Smooth muscle cell (in vitro differentiated cells): Measurements from ENCODE around the gene ZNF189. TPM values are rescaled to one million over a fixed set of nuclear protein-coding genes. Genes with fewer than 3 reads are reported as not detected.

Experiments
- DNase-seq: peaks from one replicate; lab custom pipeline; 2025; ENCODE audit not compliant: unreplicated experiment; lab: John Stamatoyannopoulos, UW
- H2AFZ ChIP-seq: fragments of 200-600 bp; sonication (generic); 2 replicates; pipeline ENCODE4 v1.6.0; 2016; ENCODE audit warnings: antibody characterized with exemption, low read depth, mild to moderate bottlenecking
- H3F3A ChIP-seq: fragments of 200-600 bp; sonication (generic); 2 replicates; pipeline ENCODE4 v1.6.0; 2017; ENCODE audit warnings: antibody characterized with exemption, low read depth
- H3K27ac ChIP-seq: fragments of 200-600 bp; sonication (generic); 2 replicates; pipeline ENCODE4 v1.5.1; 2016; ENCODE audit warnings: low read depth, mild to moderate bottlenecking
- H3K27me3 ChIP-seq: fragments of 200-600 bp; sonication (generic); 2 replicates; pipeline ENCODE4 v1.6.1; 2016; ENCODE audit warnings: low read depth, mild to moderate bottlenecking
- H3K36me3 ChIP-seq: fragments of 200-600 bp; sonication (generic); 2 replicates; pipeline ENCODE4 v1.5.1; 2016; ENCODE audit warnings: low read depth
- H3K4me1 ChIP-seq: fragments of 200-600 bp; sonication (generic); 2 replicates; pipeline ENCODE4 v1.5.1; 2016; ENCODE audit warnings: low read depth
- H3K4me2 ChIP-seq: fragments of 200-600 bp; sonication (generic); 2 replicates; pipeline ENCODE4 v1.6.0; 2016; ENCODE audit warnings: mild to moderate bottlenecking
- H3K4me3 ChIP-seq: fragments of 200-600 bp; sonication (generic); 2 replicates; pipeline ENCODE4 v1.5.1; 2016; ENCODE audit warnings: mild to moderate bottlenecking
- H3K79me2 ChIP-seq: fragments of 200-600 bp; sonication (generic); 2 replicates; pipeline ENCODE4 v1.6.0; 2016; ENCODE audit warnings: low read depth, mild to moderate bottlenecking
- H3K9ac ChIP-seq: fragments of 200-600 bp; sonication (generic); 2 replicates; pipeline ENCODE4 v1.6.0; 2016; ENCODE audit warnings: low read depth
- H3K9me3 ChIP-seq: fragments of 200-600 bp; sonication (generic); replicated peaks from 2 replicates; pipeline ENCODE4 v1.5.1; 2016; ENCODE audit warnings: low read depth
- H4K20me1 ChIP-seq: fragments of 200-600 bp; sonication (generic); 2 replicates; pipeline ENCODE4 v1.6.0; 2016; ENCODE audit warnings: low read depth
- CTCF ChIP-seq: fragments of 200-600 bp; sonication (generic); IDR thresholded peaks from 2 replicates; pipeline ENCODE4 v1.5.1; 2017; ENCODE audit warnings: borderline replicate concordance, mild to moderate bottlenecking, antibody characterized with exemption; ENCODE audit not compliant: insufficient read depth, poor library complexity, severe bottlenecking
- WGBS: methylation state at CpG from one replicate; pipeline ENCODE4 v1.1.7; 2016; ENCODE audit warnings: low lambda C conversion rate; 5-methylcytosine and 5-hydroxymethylcytosine counted together
- polyA plus RNA-seq: library from polyadenylated mRNA; unstranded; fragments of >200 nt; fragmentation: Nextera tagmentation; extraction: Ambion mirVana; gene quantifications from 2 replicates; pipeline ENCODE4 v1.2.1, GENCODE V29; 2016
- total RNA-seq: library from RNA; depleted of rRNA; stranded (reverse); fragments of >200 nt; gene quantifications from 2 replicates; pipeline ENCODE4 v1.2.3, GENCODE V29; 2014

Gene ZNF189
- total and polyA plus RNA-seq, 2 experiments from 2014 or later, result 2.7 to 12.9 TPM

- no peak for TF ChIP-seq CTCF
- WGBS, result 13% methylated on average over 4 of the region's 4 CpGs
- Histone ChIP-seq H3K79me2 (peaks cover 90% of the 10 kb centered on the region), H3K9ac (peak overlapping the region; percentile 96), H3K4me2 (peak overlapping the region; percentile 87), H3K4me3 (peak overlapping the region; percentile 96), H3F3A (no peaks in the 10 kb centered on the region), H4K20me1 (peaks cover 5% of the 10 kb centered on the region), H3K36me3 (peaks cover 26% of the 10 kb centered on the region), H3K4me1 (peaks cover 13% of the 10 kb centered on the region), H3K27me3 (no peaks in the 10 kb centered on the region), H2AFZ (peak overlapping the region; percentile 99), H3K9me3 (no peaks in the 10 kb centered on the region), H3K27ac (peak overlapping the region; percentile 91)
- DNase-seq, result no peak
Observed at GRCh38 chr9:101397746-101398067, 944 bp upstream of the ZNF189 start.

GRCh38 chr9:101398930-101399642 is 435 bp downstream of the ZNF189 start:
- H4K20me1 ChIP-seq, result no peaks in the 10 kb centered on the region
- H3K79me2 ChIP-seq, result peaks cover 83% of the 10 kb centered on the region
- peak overlapping the region; percentile 84 for H3K4me2 ChIP-seq
- peak overlapping the region; percentile 58 for H3K27ac ChIP-seq
- peak overlapping the region; percentile 96 for H3K4me3 ChIP-seq
- no peaks in the 10 kb centered on the region for H3K27me3 ChIP-seq
- H2AFZ ChIP-seq, result peak overlapping the region; percentile 46
- TF ChIP-seq CTCF, result no peak
- H3K9ac ChIP-seq, result peak overlapping the region; percentile 95
- H3K9me3 ChIP-seq, result peaks cover 11% of the 10 kb centered on the region
- 6% methylated on average over 23 of the region's 28 CpGs for WGBS
- H3K36me3 ChIP-seq, result peaks cover 40% of the 10 kb centered on the region
- H3F3A ChIP-seq, result no peaks in the 10 kb centered on the region
- DNase-seq, result no peak
- peaks cover 13% of the 10 kb centered on the region for H3K4me1 ChIP-seq

- peak overlapping the region; percentile 84 for H3K4me2 ChIP-seq
- WGBS, result 52% methylated on average over 2 of the region's 2 CpGs
- DNase-seq, result no peak
- H3K27me3 ChIP-seq, result no peaks in the 10 kb centered on the region
- peaks cover 78% of the 10 kb centered on the region for H3K79me2 ChIP-seq
- peak overlapping the region; percentile 96 for H3K4me3 ChIP-seq
- peaks cover 16% of the 10 kb centered on the region for H3K9me3 ChIP-seq
- no peaks in the 10 kb centered on the region for H4K20me1 ChIP-seq
- H3K36me3 ChIP-seq, result peaks cover 45% of the 10 kb centered on the region
- TF ChIP-seq CTCF, result no peak
- no peak overlapping the region for H2AFZ ChIP-seq
- peaks cover 13% of the 10 kb centered on the region for H3K4me1 ChIP-seq
- no peak overlapping the region for H3K27ac ChIP-seq
- no peaks in the 10 kb centered on the region for H3F3A ChIP-seq
- H3K9ac ChIP-seq, result peak overlapping the region; percentile 95
Observed at GRCh38 chr9:101399643-101399970, 956 bp downstream of the ZNF189 start.

- TF ChIP-seq CTCF, result no peak
- peaks cover 46% of the 10 kb centered on the region for H3K36me3 ChIP-seq
- H3K27me3 ChIP-seq, result no peaks in the 10 kb centered on the region
- H3K27ac ChIP-seq, result no peak overlapping the region
- WGBS, result 76% methylated on average over 5 of the region's 5 CpGs
- H2AFZ ChIP-seq, result no peak overlapping the region
- peaks cover 13% of the 10 kb centered on the region for H3K4me1 ChIP-seq
- no peak overlapping the region for H3K9ac ChIP-seq
- H3K4me3 ChIP-seq, result peak overlapping the region; percentile 96
- DNase-seq, result no peak
- peaks cover 18% of the 10 kb centered on the region for H3K9me3 ChIP-seq
- H3F3A ChIP-seq, result no peaks in the 10 kb centered on the region
- H3K4me2 ChIP-seq, result peak overlapping the region; percentile 84
- H3K79me2 ChIP-seq, result peaks cover 73% of the 10 kb centered on the region
- H4K20me1 ChIP-seq, result no peaks in the 10 kb centered on the region
Observed at GRCh38 chr9:101400120-101400519, 1.5 kb downstream of the ZNF189 start.
